Skeletal muscle tissue (tissue), 4 donors: ENCODE measurements around the gene COA8. TPM values are rescaled to one million over a fixed set of nuclear protein-coding genes. Genes with fewer than 3 reads are reported as not detected.
A peak's percentile ranks its signal among the peaks of the same experiment; 100 is the strongest.

ENCODE experiments used
- H3K27ac ChIP-seq: one replicate; pipeline ENCODE4 v1.7.0; 2013; ENCODE audit warnings: mild to moderate bottlenecking, low read depth, low read length, inconsistent platforms
- H3K27me3 ChIP-seq, 3 donors: one replicate each; pipeline ENCODE4 v1.7.0; 2013; ENCODE audit warnings: low read length in 3 of 3; ENCODE audit not compliant: control insufficient read depth in 3 of 3, insufficient read depth in 3 of 3
- H3K36me3 ChIP-seq, 3 donors: one replicate each; pipeline ENCODE4 v1.7.0; 2013; ENCODE audit warnings: low read length in 3 of 3; ENCODE audit not compliant: control insufficient read depth in 3 of 3, insufficient read depth in 3 of 3
- H3K4me1 ChIP-seq, 3 donors: one replicate each; pipeline ENCODE4 v1.7.0; 2013; ENCODE audit warnings: low read length in 3 of 3, mild to moderate bottlenecking in 3 of 3; ENCODE audit not compliant: control insufficient read depth in 3 of 3, insufficient read depth in 3 of 3
- H3K4me3 ChIP-seq, 3 donors: one replicate each; pipeline ENCODE4 v1.7.0; 2013; ENCODE audit warnings: low read length in 3 of 3
- H3K9ac ChIP-seq, 3 donors: one replicate each; pipeline ENCODE4 v1.7.0; 2013; ENCODE audit warnings: low read length in 3 of 3, mild to moderate bottlenecking in 3 of 3, moderate library complexity in 2 of 3, low read depth in 1 of 3
- H3K9me3 ChIP-seq, 3 donors: one replicate each; pipeline ENCODE4 v1.7.0; 2013; ENCODE audit warnings: low read length in 3 of 3; ENCODE audit not compliant: control insufficient read depth in 3 of 3
- total RNA-seq: library from RNA; depleted of rRNA; stranded (reverse); fragments of >200 nt; gene quantifications from one replicate; pipeline ENCODE4 v1.2.3, GENCODE V29; 2014
- donor health status: Osteomylitis.

Gene COA8
- total RNA-seq, 1 donor from 2014 or later: 28.2 TPM

DNA sequence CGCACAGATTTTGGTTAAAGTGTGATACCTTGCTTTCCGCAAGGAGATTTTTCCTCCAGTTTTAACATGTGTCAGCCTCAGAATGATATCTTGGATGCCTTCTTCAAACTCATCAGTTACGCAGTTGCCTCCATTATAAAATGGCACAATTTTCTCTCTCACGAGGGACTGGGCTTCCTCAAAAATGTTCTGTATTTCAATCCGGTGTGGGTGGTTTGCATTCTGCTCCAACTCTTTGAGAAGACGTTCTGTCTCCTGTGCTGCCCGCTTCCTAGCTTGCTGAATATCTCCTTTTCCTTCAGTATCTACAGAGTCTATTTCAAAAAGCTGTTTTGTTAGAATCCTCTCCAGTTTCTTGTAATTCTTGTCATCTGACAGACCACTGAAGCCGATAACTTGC lies 2.1 kb upstream of the COA8 start:
- H3K9ac ChIP-seq: peak overlapping the region in 1 of 3 donors; percentile 90

DNA sequence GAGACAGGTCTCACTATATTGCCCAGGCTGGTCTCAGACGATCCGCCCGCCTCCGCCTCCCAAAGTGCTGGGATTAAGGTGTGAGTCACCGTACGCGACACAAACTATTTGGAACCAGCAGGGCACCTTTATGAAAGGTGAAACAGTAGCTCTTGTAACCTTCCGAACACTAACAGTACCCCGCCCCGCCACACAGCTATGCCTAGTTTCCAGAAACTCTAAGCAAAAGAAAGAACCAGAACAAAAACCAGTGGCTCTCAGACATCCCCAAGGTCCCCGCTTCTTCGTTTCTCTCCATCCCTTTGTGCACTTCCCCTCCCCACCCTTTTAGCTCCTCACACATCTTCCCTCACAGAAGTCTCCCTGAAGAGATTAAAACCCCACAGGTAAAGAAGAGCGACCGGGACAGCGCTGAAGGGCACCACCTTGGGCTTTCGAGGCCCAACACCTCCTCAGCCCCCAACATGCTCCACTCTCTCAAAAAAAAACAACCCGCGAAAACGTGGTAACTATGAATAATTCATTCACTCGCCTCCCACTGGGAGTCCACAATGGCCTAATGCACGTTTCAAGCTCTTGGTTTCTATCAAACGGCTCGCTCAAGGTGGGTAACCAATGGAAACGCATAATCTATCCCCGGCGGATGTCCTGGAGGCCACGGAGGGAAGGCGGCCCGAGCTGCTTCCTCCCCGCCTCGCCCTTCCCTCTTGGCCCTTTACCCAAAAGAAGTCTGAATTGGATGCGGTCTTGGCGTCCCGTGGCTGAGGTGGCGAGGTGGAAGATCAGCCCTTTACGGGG lies 1.2 kb upstream of the COA8 start:
- Histone ChIP-seq H3K27ac (peak overlapping the region; percentile 85), H3K4me1 (peaks cover 47 to 59% (median 57%) of the 10 kb centered on the region in 3 donors), H3K9me3 (no peaks in the 10 kb centered on the region), H3K4me3 (peak overlapping the region; percentile 80 to 93 (median 93)), H3K27me3 (no peaks in the 10 kb centered on the region), H3K36me3 (peaks cover 9 to 13% (median 13%) of the 10 kb centered on the region in 3 donors), H3K9ac (peak overlapping the region; percentile 87 to 91 (median 90))

More for the DNA sequence above, 2.1 kb upstream of the COA8 start:
- Histone ChIP-seq H3K9me3 (no peaks in the 10 kb centered on the region), H3K4me3 (peak overlapping the region in 1 of 3 donors; percentile 80), H3K27me3 (no peaks in the 10 kb centered on the region), H3K4me1 (peaks cover 50 to 61% (median 60%) of the 10 kb centered on the region in 3 donors), H3K27ac (no peak overlapping the region), H3K36me3 (peaks cover 9 to 13% (median 10%) of the 10 kb centered on the region in 3 donors)

DNA sequence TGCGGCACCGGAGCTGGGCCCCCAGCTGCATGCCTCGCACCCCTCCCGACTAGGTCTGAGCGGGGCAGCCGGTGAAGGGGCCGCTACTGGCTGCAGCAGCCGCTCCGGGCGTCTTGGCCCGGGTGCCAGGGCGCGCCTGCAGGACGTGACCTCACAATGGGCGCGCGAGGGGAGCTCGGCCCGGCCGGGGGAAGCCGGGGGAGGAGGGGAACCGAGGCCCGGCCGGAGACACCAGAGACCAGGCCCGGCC lies 656 bp upstream of the COA8 start:
- Histone ChIP-seq H3K27me3 (no peaks in the 10 kb centered on the region), H3K4me1 (peaks cover 46 to 58% (median 54%) of the 10 kb centered on the region in 3 donors), H3K36me3 (peaks cover 9 to 15% (median 13%) of the 10 kb centered on the region in 3 donors), H3K4me3 (peak overlapping the region; percentile 80 to 93 (median 93)), H3K9ac (peak overlapping the region; percentile 87 to 91 (median 90)), H3K9me3 (no peaks in the 10 kb centered on the region), H3K27ac (peak overlapping the region; percentile 85)

DNA sequence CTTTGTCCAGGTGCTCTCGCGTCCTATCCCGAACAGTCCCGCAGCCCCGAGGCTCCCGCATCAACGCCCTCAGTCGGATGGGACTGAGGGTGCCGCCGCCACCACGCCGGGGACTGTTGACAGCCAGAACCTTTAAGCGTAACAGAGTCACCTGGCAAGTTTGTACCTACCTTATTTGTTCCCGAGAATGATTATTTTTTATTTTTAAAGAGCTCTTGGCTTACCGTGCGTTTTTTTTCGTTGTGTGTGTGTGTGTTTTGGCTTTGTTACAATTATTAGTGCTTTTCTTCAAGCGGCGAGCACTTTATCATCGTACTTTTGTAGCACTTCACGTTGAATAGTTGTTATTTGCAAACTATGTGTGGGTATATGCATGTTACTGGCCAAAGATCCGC lies 463 bp downstream of the COA8 start:
- Histone ChIP-seq H3K4me1 (peaks cover 41 to 49% (median 45%) of the 10 kb centered on the region in 3 donors), H3K9ac (peak overlapping the region; percentile 82 to 94 (median 91)), H3K27ac (peak overlapping the region; percentile 85), H3K27me3 (no peaks in the 10 kb centered on the region), H3K9me3 (no peaks in the 10 kb centered on the region), H3K36me3 (peaks cover 9 to 15% (median 11%) of the 10 kb centered on the region in 3 donors), H3K4me3 (peak overlapping the region; percentile 91 to 93 (median 93))

DNA sequence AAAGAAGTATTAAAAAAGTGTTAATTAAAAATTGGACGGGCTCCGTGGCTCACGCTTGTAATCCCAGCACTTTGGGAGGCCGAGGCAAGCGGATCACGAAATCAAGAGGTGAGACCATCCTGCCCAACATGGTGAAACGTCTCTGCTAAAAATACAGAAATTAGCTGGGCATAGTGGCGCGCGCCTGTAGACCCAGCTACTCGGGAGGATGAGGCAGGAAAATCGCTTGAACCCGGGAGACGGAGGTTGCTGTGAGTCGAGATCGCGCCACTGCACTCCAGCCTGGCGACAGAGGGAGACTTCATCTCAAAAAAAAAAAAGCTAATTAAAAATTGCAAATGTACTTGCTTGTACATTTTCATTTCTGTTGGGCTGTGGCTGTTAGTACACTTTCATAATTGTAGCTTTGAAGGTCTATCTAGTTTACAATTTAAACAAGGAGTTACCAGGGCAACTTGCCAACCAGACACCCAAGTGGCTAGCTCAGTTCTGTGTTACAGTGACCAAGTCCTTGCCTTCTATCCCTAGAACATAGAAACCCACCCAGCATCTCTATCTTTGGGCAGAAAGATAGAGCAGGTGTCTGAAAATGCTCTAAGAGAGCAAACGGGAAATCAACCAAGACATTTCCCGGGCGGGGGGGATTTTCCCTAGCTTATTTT lies 1.2 kb downstream of the COA8 start:
- no peaks in the 10 kb centered on the region for H3K27me3 ChIP-seq
- peaks cover 9 to 15% (median 10%) of the 10 kb centered on the region in 3 donors for H3K36me3 ChIP-seq
- no peak overlapping the region for H3K27ac ChIP-seq
- H3K4me1 ChIP-seq: peaks cover 36 to 42% (median 39%) of the 10 kb centered on the region in 3 donors
- peak overlapping the region; percentile 82 to 94 (median 91) for H3K9ac ChIP-seq
- H3K4me3 ChIP-seq: peak overlapping the region; percentile 91 to 93 (median 93)
- no peaks in the 10 kb centered on the region for H3K9me3 ChIP-seq

DNA sequence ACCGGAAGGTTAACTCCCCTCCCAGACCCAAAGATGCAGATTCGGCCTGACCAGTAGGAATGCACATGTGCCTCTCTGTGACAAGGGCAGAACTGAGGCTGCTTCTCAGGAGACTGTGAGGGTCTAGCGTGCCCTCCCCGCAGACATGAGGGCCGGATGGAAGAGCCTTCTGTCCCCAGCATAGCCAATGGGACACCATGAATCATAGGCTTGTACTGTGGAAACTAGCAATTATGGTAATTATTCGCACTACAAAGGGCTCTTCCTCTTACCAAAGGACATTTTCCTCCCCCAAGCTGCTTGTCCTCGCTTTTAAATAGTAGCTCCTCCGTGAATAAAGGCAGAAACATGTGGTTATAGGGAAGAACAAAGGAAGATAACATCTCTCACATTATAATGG lies 6.2 kb downstream of the COA8 start:
- Histone ChIP-seq H3K36me3 (peaks cover under 1 to 4% (median under 1%) of the 10 kb centered on the region in 3 donors), H3K27ac (no peak overlapping the region), H3K9ac (no peak overlapping the region), H3K9me3 (no peaks in the 10 kb centered on the region), H3K4me3 (no peak overlapping the region), H3K4me1 (peaks cover 5 to 9% (median 7%) of the 10 kb centered on the region in 3 donors), H3K27me3 (no peaks in the 10 kb centered on the region)

DNA sequence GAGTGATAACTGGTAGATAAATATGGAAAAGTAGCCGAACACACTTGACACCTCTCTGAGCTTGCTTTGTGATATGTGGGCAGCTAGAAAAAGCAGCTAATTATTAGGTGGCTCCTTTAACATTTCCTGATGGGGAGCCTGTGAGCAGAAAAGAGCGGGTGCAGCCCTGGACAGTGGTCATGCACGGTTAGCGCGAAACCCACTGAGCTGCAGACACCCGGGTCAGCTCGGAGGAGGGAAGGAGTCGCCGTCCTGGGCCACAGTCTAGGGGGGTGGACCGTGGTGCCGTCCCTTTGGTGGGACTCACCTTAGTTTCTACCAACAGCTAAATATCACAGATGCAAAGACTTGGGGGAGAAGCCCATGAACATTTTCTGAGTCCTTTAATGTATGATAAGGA lies 6.6 kb downstream of the COA8 start:
- H3K4me1 ChIP-seq: peaks cover 2 to 6% (median 5%) of the 10 kb centered on the region in 3 donors
- no peaks in the 10 kb centered on the region for H3K27me3 ChIP-seq
- H3K9me3 ChIP-seq: no peaks in the 10 kb centered on the region
- H3K4me3 ChIP-seq: no peak overlapping the region
- peaks cover 4 to 8% (median 5%) of the 10 kb centered on the region in 3 donors for H3K36me3 ChIP-seq
- H3K9ac ChIP-seq: no peak overlapping the region
- no peak overlapping the region for H3K27ac ChIP-seq

DNA sequence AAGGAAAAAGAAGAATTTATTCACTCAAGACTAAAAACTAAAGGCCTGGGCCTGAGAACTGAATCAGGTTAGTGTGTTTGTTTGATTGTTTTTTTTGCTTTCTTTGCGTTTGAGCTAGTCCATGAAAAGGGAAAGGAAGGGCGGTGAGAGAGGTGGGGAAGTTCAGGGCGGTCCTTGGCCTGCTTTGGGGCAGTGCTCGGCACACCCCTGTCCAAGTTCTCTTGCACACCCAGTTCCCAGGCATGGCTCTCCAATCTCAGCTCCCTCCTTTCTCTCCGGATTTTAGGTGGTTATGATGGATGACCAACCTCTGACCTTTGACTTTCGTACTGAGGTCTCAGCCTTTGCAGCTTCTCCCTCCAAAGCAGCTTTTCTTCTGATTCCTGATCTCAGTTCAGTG lies 11.3 kb downstream of the COA8 start:
- peaks cover 12 to 20% (median 16%) of the 10 kb centered on the region in 3 donors for H3K4me1 ChIP-seq
- no peaks in the 10 kb centered on the region for H3K9me3 ChIP-seq
- no peak overlapping the region for H3K27ac ChIP-seq
- H3K27me3 ChIP-seq: no peaks in the 10 kb centered on the region
- H3K36me3 ChIP-seq: peaks cover 22 to 23% (median 23%) of the 10 kb centered on the region in 3 donors
- H3K9ac ChIP-seq: no peak overlapping the region
- no peak overlapping the region for H3K4me3 ChIP-seq

DNA sequence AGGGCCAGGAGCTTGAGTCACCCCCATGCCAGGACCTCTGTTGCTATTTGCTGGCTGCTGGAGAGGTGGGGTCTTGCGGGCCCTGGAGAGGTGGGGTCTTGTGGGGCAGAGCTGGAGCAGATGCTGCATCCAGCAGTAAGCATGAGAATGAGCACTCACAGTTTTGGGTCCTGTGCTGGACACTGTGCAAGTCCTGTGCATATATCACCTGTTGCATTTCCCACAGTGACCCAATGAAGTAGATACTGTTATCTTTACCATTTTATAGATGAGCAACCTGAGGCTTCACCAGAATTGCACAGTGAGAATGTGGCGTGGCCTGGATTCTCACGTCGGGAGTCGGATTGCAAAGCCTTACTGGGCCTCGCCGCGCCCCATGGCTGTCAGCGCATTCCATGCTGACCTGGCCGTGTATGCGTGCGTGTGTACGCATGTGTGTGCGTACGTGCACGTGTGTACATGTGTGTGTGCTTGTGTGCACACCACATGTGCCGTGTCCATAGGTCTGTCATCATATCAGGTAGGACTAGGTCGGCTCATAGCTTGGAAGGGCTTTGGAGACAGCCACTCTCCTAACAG lies 12.0 kb downstream of the COA8 start:
- no peaks in the 10 kb centered on the region for H3K9me3 ChIP-seq
- no peak overlapping the region for H3K27ac ChIP-seq
- no peak overlapping the region for H3K9ac ChIP-seq
- peaks cover 12 to 20% (median 16%) of the 10 kb centered on the region in 3 donors for H3K4me1 ChIP-seq
- H3K36me3 ChIP-seq: peaks cover 22 to 23% (median 23%) of the 10 kb centered on the region in 3 donors
- H3K27me3 ChIP-seq: no peaks in the 10 kb centered on the region
- no peak overlapping the region for H3K4me3 ChIP-seq
